HG03460 (cell line): ENCODE measurements around the gene PGM1.
A peak's percentile ranks its signal among the peaks of the same experiment; 100 is the strongest.
"Not testable (repeated sequence)": the region's sequence is repeated elsewhere in the genome, so short reads cannot be mapped to it uniquely, and the experiment has no call there.

Source experiments
- ATAC-seq: cut with Tn5 transposase; IDR thresholded peaks from one replicate; pipeline ENCODE4 v1.9.1; 2021; ENCODE audit not compliant: unreplicated experiment

The PGM1 gene

GRCh38 chr1:63593303-63593885 is at the start of gene PGM1:
Gene PGM1, plus strand, starts transcription at chr1:63593411. Its CDS starts 78 bp downstream, at chr1:63593489.
- peak; percentile 74 for ATAC-seq

- ATAC-seq: no peak
Observed at GRCh38 chr1:63545780-63546179, 47.4 kb upstream of the PGM1 start.

DNA sequence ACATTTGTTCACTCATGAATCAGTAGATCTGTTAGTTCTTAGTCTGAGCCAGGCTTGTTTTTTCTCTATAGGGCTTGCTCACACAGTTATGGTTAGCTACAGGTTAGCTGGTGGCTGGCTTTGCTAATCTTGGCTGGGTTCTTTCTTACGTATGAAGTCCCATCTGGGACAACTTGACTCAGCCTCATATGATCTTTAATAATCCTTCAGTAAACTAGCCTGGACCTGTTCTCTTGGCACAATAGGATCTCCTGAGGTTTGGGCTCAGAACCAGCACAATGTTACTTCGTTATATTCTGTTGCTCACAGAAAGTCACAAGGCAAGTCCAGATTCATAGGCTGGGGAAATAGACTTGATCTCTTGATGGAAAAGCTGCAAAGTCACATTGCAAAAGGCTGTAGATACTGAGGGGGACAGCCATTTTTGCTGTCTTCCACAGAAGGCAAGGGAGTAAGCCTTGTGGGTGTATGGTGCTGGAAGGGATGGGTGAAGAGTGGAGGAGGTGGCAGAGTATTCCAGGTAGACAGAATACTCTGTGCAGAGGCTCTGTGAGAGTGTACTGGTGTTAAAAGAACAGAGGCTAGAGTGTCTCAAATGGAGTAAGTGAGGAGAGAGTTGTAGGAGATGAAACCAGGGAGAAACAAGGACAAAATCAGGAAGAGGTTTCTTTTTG is 45.5 kb upstream of the PGM1 start:
- ATAC-seq: no peak

DNA sequence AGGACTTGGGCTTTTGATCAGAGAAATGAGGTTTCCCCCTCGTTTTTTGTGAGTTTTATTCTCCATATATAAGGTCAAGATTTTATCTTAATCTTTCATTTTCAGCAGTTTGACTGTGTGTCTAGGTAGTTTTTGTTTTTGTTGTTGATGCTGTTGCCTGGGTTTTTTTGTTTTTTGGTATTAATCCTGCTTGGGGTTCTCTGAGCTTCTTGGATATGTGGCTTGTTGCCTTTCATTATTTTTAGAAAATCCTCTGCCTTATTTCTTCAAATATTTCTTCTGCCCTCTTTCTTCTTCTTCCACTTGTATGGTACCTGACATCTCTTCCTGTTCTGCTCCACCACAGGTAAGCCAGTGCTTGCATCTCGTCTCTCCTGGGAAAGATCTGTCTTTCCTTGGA is 44.9 kb upstream of the PGM1 start:
- ATAC-seq: no peak

DNA sequence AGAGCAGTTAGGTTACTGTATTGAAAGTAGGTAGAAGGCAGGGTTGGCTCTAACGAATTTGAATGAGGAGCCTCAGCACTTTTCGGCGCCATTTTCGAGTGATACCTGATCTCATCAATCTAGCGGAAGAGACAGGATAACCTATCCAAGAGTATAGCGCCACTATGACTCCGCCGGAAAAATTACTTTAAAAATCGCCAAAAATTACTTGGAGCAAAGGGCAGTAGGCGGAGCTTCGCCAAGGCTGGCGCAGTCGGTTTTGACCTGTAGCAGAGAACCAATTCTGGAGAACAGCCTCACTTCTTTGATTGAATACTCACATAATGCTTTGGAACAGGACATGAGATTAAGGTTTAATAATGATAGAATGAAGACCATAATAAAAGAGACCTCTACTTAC is 44.3 kb upstream of the PGM1 start:
- ATAC-seq: no peak

DNA sequence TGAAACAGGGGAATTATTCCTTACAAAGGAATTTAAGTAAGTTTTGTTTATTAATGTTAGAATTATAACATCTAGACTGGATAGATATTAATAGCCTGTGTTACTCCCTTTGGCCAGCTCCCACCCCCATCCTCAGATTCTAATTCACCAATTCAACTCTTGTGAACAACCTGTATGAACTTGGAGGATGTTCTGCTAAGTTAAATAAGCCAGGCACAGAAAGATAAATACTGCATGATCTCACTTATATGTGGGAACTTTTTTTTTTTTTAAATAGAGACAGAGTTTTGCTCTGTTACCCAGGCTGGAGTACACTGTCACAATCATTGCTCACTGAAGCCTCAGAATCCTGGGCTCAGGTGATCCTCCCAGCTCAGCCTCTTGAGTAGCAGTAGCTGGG is 37.7 kb upstream of the PGM1 start:
- ATAC-seq: no peak

DNA sequence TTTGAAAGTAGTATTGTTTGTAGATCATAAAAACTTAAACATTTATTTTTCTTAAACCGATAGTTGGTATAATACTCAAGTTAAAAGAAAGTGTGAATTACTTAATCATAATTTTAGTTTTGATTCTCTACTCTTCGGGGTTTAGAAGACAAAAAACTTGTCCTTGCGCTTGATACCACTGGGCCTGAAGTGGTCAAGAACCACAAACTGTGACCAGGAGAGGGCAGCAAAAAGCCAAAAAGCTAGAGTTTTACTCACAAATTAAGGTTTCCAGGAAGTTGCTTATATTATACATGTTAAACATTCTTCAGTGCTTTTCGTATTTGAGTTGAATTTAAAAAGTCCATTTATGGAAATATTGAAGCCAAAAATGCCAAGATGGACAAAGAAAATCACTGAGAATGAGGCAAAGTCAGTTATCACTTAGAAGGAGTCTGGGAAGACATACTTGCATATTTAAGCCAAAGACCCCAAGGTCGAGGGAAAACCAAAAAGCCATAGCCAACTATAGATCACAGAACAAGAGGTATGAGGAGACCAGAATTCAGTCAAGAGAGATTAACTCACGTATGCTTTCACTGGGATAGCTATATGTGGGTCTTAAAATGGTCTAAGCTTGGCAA is 35.7 kb upstream of the PGM1 start:
- no peak for ATAC-seq

- no peak for ATAC-seq
Observed at GRCh38 chr1:63559357-63559756, 33.9 kb upstream of the PGM1 start.

- no peak for ATAC-seq
Observed at GRCh38 chr1:63563745-63564144, 29.5 kb upstream of the PGM1 start.

DNA sequence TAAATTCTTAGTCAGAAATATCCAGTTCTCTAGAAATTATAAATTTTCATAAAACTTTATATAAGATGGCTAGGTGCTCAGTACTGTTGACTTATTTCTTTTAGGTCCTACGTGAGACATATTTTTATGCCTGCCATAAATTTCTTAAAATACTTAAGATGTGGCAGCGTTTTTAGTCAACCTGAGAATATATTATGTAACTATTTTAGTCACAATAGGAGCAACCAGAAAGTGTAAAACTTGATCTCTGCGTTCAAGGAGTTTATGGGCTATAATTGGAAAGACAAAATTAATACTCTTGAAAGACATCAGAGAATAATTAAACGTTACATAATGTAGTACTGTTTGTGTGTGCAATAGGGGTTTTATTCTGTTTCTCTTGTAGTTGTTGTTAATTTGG is 24.1 kb upstream of the PGM1 start:
- no peak for ATAC-seq

- ATAC-seq: no peak
Observed at GRCh38 chr1:63569640-63570316, 23.4 kb upstream of the PGM1 start.

DNA sequence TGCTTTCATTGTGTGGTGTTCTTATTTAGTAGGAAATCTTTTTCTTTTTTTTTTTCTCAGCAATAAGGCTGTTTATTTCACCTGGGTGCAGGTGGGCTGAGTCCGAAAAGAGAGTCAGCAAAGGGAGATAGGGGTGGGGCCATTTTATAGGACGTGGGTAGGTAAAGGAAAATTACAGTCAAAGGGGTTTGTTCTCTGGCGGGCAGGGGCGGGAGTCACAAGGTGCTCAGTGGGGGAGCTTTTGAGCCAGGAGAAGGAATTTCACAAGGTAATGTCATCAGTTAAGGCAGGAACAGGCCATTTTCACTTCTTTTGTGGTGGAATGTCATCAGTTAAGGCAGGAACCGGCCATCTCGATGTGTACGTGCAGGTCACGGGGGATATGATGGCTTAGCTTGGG is 20.5 kb upstream of the PGM1 start:
- ATAC-seq: not testable (repeated sequence)

- not testable (repeated sequence) for ATAC-seq
Observed at GRCh38 chr1:63574203-63574796, 18.9 kb upstream of the PGM1 start.

DNA sequence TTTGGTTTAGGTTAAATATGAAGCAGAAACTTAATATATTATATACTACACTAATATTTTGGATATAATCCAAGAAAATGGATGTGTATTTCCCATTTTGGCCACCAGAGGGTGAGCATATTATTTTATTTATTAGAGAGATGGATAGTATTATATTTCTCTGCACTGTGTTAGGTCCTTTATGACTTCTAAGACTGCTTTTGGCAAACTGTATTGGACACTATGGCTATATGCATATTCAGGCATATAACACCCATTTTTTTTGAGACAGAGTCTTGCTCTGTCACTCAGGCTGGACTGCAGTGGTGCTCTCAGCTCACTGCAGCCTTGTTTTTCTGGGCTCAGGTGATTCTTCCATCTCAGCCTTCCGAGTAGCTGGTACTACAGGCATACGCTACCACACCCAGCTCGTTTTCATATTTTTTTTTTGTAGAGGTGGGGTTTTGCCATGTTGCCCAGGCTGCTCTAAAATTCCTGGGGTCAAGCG is 17.8 kb upstream of the PGM1 start:
- no peak for ATAC-seq

GRCh38 chr1:63586326-63586725 is 6.9 kb upstream of the PGM1 start:
- not testable (repeated sequence) for ATAC-seq

GRCh38 chr1:63590166-63590560 is 3.0 kb upstream of the PGM1 start:
- ATAC-seq: no peak

DNA sequence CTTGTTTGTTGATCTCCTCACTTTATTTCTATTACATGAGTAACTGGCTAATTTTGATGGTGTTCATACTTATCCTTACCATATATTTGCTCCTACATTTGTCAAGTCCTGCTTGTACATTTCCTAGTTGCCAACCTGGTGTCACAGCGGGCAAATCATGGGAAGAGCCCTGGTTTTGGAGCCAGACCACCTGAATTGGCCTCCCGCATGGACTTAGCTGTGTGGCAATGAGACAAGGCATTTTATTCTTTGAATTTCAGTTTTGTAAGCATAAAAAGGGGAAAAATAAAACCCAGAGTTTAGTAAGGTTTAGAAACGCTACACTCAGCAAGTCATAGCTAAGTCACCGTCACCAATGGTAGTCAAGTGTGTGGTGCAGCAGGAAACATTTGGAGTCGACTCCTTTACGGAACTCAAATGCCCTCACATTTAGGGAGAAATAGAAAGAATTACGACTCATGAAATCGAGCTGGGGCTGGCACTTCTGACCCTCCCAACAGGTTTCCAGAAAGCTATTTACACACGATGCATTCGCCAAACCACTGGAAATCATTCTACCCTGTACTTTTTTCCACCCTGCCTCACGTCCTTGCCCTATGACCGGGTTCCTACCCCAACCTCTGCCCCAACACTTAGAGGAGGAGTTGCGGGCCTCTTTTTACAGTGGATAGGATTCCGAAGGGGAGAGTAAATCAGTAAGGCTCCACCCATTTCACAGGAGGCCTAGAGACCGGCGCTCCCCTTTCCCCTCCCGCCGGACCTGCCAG is 492 bp upstream of the PGM1 start:
- no peak for ATAC-seq

DNA sequence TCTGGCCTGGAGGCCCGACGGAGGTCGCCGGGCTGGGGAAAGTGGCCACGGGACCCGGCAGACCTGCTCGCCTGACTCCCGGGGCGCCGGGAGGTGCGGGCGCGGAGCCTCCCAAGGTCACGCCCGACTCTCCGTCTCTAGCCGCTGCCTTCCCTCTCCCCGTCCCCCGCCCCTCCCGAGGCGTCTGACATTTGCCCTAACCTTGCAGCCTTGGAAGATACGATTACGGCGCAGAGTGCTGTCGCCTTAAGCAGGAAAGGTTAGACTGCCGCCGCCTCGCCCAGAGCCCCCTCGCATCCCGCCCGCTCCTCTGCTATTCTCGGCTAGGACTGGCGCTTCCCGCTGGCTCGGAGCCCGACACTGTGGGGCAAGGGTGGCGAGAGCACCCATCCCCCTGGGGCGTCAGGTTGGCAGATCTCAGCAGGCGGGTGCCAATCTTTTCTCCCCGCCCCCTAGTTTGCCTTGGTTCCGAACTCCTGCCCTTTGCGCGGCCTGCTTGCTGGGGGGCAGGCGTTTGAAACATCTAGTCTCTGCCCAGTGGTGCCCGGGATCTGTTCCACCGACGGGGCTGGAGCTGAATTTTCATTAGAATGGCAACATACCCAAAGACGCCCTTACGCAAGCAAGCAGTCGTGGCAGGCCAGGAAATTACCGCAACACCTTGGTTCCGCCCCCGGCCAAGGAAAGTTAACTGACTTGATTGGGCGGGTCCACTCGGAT is 835 bp downstream of the PGM1 start:
- ATAC-seq: peak; percentile 37

GRCh38 chr1:63595435-63595834 is 2.2 kb downstream of the PGM1 start:
- no peak for ATAC-seq

DNA sequence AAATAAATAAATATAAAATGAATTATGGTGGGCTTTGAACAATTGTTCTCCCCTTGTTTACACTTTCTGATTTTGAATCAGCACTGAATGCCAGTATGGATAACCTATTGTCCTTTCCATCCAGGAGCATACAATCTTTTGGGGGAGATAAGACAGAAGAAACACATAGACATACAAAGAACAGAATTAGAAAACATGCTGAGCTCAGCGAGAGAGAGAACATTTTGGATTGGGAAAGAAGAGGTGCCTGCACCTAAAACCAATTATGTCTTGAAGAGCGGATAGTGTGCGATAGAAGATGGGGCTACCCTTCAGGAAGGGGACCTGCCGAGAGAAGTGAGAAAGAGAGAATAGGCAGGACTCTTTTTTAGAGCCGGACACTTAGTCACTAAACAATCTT is 6.6 kb downstream of the PGM1 start:
- no peak for ATAC-seq
